PFSK-1 (cell line): Measurements from ENCODE around the gene SAMD9.

Experiments used
- POLR2AphosphoS5 ChIP-seq: IDR thresholded peaks from 2 replicates; pipeline ENCODE4 v1.6.1; 2012; ENCODE audit warnings: low read depth, mild to moderate bottlenecking, control low read depth, low read length, moderate library complexity
- SIN3A ChIP-seq: IDR thresholded peaks from 2 replicates; pipeline ENCODE4 v1.6.1; 2012; ENCODE audit warnings: mild to moderate bottlenecking, low read length, moderate library complexity, borderline replicate concordance; ENCODE audit not compliant: insufficient read depth
- TAF1 ChIP-seq: IDR thresholded peaks from 2 replicates; pipeline ENCODE4 v1.6.1; 2012; ENCODE audit warnings: low read length, control low read depth, borderline replicate concordance; ENCODE audit not compliant: insufficient read depth

DNA sequence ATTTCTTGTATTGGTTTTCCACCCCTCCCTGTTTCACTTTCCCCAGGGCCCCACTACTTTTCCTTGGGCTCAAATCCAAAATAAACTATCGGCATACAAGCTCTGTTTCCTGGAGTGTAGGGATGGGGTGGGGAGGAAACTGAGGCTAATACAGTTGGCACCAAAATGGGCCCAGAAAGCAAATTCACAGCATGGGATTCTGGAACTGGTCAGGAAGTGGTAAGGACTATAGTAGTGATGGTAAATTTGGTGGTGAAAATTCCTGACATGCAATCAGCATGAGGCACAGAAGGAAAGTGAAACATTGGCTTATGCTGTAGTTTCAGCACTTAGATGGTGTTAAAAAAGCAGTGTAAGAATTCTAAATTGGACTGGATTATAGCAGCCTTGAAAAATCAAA lies 39.1 kb upstream of the SAMD9 start:
- TF ChIP-seq POLR2AphosphoS5: no peak
- no peak for TF ChIP-seq TAF1
- TF ChIP-seq SIN3A: no peak
